CD4-positive, alpha-beta T cell treated with Interleukin-17A for 1 hour (primary cell): ENCODE measurements around the gene DSTN.

Experiments used
- DNase-seq: peaks from one replicate; pipeline ENCODE4 v3.0.0-alpha.2; 2020

DSTN gene

DNA sequence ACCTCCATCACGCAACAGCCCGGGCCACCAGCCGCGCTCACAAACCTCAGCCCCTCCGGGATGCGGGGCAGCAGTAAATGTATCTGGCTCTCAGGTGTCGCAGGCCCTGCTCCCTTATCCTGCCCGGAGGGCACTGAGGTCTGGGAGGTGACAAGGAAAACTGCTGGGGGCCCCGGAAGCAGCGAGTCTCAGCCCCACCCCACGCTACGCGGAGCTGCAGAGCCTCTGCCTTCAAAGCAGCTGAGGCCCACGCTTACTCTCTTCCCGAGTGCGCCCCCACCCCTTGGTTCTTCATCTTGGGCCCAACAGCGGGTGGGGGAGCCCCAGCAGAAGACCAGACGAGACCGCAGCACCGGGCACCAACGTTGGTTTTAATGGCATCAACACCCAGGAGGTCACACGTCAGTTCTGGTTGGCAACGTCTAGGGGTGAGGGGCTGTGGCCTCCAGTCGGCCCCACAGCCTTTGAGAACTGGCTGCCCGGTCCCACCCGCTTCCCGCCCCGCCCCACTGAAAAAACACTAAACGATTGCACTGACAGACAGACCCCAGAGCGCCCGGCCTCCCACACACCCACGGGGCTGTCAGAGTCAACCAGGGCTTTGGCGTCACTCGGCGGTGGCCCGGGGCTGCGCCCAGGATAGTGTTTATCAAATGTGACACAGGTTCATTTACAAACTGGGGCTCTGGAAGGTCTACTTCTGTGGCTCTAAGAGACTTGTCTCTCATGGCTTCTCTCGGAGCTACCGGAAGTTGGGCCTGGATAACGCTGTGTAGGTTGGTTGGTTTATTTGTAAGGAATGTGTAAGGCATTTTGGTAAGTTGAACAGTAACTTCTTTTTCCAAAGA is 43.7 kb downstream of the DSTN start:
- no peak for DNase-seq

DNA sequence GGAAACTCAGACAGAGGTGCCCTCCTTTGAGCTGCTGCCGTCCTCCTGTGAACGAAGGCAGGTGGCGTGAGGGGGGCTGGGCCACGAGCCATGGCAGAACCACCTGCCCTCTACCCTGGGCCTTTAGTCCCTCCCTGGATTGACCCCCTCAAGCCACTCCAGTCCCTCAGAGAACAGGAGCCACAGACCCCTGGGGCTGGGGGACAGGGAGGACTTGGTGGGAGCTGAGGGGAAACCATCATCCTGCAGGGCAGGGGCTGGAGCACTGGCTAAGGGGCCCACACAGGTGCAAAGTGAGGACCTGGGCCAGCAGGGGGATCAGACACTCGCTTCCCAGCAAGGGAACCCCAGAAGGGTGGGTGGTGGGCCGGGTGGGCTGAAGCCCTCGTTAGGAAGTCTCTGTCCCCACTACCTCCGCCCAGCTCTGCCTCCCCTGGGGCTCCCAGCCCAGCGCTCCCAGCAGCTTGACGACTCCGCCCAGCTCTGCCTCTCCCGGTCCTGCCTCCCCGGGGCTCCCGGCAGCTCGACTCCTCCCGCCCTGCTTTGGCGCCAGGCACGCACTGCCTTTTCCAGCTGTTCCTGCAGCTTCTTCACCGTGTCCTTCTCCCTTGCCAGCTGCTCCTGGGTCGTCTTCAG is 44.4 kb downstream of the DSTN start:
- DNase-seq = no peak

DNA sequence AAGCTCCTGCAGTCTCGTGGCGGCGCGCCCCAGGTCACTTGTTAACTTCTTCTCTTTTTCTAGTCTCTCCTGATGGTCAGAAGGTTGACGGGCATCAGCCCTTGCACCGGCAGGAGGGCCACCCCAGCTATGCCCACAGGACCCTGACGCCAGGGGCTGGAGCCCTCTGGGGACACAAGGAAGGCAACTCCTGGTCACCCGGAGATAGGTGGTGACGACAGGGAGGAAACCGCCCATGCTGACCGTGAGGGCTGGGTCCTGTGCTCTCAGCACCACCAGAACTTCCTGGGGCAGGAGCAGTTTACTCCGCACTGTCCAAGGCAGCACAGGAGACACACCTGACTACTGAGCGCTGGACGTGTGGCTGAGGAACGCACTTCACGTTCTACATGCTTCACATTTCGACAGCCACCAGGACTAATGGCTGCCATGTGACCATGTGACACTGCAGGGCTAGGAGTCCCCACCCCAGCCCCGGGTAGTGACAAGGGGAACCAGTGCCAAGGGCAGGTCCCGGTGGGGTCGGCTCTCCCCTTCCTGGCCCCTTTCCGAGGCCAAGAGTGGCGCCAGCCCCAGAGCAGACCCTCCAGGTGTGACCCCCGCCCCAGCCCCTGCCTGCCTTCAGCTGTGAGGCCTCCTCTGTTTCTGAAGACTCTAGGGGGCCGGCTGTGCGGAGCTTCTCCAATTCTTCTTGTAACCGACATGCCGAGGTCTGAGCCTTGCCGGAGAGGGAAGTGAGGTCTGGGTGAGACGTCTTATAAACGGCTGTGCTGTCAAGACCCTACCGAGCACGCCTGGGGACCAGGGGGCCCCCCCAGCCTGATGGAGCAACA is 45.2 kb downstream of the DSTN start:
- DNase-seq = peak; percentile 11

DNA sequence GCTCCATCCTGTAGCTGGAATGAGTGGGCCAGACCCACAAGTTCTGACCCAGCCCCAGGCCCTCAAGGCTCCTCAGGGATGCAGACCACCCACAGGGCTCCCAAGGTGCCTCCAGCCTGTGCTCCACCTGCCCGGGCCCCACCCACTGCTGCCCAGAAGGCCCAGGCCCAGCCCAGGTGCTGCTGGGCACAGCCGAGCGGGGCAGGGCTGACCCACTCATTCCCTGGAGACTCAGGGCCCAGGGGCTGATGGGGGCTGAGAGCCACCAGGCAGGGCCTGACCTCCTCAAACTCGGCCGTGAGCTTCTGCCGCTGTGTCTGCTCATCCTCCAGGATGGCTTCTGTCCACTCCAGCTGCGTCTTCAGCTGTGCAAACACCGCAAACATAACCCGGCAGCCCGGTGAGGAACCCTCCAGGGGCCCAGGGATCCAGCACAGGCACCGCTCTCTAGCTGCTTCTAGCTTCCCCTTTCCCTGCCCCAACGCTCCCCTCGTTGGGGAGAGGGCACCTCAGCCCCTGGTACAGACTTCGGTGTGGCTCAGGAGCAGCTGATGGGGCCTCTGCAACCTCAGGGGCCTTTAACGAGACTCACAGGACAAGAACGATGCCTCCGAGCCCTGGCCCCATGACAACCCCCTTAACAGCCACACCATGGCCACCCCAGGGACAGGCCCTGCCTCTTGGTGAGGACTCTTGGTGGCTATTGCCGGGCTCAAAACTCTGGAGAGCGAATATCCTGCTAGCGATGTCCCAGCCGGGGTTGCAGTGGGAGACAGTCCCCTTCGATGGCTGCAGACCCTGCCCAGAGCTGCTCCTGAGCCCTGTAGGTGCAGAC is 46.0 kb downstream of the DSTN start:
- DNase-seq = no peak

DNA sequence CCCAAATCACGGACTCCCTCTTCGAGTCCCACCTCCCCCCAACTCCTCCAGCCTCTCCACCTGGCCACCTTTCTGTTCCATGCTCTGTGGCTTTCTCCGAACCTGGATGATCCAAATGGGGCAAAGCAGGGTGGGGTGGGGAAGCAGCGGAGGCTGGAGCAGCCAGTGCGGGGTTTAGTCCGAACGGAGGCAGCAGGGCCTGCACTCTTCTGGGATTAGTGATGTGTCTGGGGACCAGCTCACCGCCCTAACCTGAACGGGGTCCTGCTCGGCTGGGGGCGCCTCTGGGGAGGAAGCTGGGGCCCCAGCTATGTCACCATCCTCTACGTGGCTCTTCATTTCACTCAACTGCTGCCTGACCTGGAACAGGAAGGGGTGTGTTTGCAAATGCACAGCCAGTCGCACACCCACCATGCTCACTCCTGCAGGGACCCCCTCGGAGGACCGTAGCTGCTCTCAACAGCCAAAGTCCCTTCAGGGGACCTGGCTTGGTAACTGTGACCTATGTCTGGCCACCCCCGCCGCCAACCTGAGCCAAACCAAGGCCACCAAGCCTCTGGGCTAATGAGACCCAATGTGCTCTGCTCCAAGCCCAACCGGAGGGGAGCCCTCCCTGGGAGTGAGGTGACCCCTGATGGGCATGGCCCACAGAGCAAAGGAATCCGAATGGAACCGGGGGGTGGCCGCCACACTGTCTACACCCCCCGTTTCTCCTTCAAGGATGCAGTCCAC is 46.8 kb downstream of the DSTN start:
- no peak for DNase-seq

DNA sequence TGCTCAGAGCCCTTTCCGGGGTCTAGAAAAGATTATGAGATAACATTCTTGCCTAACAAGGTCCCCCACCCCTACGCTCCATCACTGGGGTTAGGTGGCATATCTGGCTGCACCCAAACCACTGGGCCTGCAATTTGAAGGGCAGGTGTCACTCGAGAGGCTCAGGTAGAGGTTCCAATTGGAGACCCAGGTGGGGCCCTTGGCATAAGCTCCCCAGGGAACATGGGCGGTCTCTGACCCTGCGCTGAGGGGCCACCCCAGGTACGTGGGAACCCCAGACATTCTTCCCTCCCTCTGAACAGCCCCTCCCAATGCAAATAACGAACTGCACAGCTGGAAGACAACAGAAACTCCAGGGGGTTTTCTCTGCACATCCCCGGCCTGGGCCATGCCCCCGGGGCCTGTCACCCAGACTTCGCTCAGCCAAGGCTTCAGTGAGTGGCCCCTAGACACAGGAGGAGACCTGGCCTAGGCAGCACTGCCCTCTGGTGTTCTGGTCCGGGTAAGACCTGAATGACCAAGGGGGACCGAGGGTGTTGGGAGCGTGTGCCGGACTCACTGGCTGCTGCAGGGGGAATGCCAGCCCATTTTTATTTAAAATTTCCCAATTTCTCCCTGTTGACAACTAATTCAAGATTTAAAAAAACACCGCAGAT is 47.5 kb downstream of the DSTN start:
- peak; percentile 55 for DNase-seq

DNA sequence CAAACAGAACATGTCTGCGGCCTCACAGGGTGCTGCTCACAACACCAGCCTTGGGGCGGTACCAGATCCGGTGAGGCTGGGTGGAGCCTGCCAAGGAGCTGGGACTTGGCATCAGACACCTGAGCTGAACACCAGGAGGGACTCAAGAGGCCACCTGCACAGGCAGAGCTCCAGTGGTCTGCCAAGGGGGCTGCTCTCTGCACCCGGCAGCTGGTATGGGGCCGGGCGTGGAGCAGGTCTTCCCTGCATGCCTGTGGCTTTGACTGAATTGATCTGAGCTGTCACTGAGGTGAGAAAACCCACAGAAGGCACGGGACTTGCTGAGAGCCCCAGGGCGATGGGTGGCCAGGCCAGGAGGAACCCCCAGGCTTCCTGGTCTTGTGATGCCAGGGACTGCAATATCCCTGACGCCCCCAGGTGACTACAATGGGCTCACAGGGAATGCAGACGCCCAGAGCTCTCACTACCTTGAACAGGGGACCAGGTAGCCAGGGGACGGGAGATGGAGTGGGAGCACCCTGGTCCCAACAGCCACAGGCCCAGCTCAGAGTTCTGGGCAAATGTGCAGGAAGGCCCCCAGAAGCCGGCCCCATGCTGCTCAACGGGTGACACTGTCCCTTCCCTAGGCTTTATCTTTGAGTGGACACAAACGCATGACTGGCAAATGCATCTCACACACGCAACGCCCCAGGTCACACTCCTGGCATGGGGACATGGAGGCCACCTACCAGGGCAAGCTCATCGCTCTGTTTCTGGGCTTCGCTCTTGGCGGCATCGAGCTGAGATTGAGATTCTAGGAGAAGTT is 48.2 kb downstream of the DSTN start:
- no peak for DNase-seq

DNA sequence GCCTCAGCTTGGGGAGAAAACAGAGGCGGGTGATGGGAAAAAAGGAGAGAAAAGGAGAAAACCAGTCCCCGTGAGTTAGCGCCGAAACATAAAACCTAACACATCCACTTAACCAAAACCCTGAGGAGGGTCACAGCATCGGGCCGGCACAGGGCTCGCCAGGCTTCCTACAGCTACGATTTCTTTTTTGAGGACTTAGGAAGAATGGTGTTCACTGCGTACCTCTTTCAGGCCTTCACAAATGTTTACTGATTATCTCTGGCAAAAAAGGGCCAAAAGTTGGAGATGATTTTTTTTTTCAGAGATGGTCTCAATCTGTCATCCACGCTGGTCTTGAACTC is 48.8 kb downstream of the DSTN start:
- no peak for DNase-seq

DNA sequence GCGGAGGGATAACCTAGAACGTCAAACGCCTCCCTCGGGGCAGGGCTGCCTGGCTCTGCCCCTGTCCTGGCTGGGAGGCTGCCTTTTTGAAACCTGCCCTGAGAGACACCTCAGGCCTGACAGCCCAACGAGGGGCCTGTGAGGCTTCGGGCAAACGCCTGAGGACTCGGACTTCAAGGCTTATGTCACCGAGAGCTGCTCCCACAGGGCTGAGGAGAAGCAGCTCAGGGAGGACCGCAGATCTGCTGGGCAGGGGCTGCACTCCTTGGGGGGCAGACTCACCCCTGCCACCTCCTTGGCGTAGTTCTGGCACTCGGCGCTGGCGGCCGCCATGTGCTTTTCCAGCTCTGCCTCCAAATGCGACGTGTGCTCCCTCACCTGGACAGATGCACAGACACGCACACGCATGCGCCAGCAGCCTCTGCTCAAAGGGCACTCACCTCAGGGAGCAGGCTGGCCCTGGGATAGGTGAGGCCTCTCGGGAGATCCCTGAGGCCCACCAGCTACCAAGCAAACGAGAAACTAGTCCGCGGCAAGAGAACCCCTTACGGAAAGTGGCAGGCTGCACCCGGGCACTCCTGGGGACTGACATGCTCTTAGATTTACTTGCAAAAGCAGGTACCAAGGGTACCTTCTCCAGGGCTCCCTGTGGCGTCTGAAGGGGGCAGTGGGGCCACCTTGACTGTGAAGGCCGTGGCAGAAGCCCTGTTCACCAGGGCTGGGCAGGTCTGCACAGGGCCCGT is 49.6 kb downstream of the DSTN start:
- DNase-seq = no peak

DNA sequence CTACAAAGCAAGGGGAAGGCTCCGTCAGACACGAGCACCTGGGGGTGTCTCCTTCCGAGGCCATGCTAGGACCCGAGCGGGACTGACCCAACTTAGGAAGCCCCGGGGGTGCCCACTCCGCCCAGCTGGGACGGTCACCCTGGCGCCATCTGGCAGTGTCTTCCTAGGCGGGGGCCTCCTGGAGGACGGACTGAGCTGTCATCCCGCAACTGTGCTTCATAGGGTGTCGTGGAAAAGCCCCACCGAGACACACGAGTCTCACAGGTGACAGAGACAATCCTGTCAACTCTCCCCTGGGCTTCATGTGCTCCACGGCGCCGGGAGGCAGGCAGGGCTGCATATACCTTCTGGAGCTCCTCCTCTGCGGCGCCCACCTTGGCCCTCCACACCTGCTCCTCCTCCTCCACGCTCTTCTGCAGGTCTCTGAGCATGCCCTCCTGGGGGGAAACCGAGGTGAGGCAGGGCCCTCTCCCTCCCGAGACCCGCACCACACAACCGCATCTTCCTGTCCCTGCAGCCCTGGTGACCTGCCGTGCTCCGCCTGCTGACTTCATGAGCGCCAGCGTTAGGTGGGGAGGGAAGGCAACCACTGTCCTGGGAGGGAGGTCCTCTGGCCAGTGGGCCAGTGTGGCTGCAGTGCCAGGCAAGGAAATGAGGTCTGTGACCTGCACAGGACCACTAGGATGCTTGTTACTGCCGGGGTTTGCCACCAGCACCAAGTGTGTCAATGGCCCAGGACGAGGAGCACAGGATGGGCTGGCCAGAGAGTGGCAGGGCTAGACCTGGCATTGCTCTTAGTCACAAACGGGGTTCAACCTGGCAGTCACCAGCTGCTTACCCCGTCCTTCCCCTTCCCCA is 50.7 kb downstream of the DSTN start:
- DNase-seq = no peak

DNA sequence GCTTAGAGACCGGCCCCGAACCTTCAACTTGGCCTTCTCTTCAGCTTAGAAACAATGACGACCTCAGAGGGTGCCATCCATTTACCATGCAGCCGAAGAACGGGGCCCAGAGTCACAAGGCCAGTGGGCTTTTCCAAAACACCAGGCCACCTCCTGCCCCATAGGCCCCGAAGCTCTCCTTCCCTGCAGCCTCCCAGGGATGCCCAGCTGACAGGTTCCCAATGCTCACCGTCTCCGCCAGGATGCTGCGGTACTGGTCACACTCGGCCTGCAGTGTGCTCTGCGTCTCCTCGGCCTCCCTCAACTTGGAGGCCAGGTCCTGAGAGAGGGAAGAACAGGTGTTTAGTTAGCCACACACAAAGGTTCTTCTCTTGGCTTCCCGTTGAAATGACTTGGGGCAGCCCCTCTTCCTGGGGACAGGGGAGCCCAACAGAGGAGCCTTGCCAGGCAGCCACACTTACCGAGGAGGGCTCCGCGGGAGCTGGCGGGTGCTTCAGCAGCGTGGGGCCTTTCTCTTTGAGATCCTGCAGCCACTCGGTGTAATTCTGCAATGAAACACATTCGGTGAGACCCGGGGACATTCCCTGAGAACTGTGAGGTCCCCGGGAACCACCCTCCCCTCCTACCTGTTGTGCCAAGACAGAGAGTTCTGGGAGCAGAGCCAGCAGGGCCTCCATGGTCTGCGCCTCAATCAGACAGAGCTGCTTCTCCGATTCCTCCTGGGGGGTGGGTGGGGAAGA is 51.5 kb downstream of the DSTN start:
- DNase-seq = no peak

DNA sequence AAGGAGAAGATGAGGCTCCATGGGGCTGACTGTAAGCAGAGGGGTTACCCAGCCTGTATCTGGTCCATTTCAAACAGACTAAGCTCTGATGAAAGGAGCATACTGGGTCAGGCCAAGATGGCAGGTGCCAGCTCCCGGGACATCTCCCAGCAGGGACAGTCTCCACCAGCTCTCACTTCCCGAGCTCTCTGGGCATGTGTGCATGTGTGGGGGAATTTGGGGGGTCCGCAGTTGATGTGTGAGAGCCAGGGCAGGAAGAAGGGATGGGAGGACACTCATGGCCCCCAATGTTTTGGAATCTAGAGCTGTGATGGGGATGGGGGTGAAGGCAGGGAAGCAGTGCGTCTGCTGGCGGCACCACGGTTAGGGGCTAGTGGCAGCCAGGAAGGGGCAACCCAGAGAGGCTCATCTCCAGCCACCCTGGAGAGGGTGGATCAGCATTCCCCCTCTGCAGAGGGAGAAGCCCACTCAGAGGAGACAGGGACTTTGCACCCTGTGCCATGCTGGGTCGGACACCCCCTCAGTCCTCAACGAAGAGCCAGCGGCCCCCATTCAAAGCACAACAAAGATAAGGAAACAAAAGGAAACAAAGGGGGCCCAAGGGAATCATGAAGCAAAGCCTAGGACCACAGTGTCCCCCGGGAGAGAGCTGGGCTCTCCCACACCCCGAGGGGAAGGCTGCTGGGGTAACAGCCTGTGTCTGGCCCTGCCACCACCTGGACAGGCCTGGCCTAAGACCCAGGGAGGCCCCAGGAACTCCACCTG is 52.4 kb downstream of the DSTN start:
- no peak for DNase-seq

DNA sequence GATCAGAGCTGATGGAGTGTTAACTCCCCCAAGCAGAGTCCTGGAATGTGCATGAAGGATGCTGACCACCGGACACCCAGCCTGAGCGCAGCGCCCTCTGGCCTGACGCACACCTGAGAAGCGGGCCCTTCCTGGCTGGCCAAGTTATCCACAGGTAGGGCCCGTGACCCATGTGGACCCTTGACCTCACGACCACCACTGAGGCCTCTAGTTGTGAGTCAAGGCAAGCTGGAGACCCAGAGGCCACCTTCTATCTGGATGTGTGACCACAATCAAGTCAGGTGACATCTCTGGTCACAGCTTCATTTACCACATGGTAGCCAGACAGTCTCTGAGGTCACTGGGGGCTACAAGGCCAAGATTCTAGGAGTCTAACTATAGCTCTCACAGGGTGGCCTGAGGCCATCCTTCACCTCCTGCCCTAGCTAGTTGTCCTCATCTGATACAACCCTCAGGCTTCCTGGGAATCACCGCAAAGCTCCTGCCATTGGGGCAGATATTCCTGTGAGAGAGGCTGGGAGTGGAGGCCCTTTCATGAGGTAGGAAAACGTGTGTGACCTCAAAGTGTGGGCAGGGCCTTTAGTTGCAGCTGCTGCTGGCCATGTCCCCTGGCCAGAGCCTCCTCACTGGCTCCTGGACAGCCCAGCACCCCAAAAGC is 53.1 kb downstream of the DSTN start:
- no peak for DNase-seq

DNA sequence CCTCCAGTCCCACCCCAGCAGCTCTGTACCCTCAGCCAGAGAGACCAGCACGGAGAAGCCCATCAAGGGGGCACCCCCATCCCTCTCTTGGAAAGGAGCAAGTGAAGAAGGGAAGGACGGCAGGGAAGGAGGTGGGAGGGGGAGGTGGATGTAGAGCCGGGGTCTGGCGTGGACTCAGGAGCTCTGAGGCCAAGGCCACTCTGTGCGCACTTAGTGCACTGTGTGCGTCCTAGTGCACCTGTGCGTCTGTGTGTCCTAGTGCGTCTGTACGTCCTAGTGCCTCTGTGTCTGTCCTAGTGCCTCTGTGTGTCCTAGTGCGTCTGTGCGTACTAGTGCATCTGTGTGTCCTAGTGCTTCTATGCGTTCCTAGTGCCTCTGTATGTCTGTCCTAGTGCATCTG is 54.2 kb downstream of the DSTN start:
- DNase-seq = no peak

DNA sequence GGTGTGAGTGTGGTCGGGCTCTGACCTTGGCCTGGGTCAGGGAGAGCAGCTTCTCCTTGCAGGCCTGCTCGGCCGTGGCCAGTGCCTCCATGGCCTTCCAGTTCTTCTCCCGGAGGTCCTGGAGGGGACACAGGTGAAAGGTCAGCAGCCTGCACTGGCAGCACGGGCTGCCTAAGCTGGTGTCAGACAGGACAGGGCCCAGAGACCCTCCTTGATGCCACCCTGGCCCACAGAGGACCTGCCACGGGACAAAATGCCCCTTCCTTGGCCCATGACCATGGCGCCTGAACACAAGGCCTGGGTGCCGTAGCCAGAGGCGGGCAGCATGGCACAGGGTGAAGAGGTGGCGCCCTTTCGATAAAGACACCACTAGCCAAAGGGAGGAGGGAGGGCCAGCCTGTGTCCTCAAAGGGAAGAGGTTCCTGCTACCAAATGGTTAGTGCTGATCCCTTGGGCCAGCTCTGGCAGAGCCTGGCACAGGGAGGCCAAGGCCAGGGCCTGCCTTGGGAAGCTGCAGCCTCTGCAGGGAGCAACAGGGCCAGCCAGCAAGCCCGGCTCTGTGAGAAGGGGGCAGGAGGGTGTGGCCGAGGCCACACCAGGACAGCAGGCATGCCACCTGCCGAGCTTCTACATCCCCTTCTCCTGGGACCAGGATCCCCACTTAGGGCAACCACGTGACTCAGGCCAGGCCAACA is 54.8 kb downstream of the DSTN start:
- DNase-seq = no peak
